Measurements from ENCODE around the gene CLIP4.
A peak's percentile ranks its signal among the peaks of the same experiment; 100 is the strongest.

Gene CLIP4

DNA sequence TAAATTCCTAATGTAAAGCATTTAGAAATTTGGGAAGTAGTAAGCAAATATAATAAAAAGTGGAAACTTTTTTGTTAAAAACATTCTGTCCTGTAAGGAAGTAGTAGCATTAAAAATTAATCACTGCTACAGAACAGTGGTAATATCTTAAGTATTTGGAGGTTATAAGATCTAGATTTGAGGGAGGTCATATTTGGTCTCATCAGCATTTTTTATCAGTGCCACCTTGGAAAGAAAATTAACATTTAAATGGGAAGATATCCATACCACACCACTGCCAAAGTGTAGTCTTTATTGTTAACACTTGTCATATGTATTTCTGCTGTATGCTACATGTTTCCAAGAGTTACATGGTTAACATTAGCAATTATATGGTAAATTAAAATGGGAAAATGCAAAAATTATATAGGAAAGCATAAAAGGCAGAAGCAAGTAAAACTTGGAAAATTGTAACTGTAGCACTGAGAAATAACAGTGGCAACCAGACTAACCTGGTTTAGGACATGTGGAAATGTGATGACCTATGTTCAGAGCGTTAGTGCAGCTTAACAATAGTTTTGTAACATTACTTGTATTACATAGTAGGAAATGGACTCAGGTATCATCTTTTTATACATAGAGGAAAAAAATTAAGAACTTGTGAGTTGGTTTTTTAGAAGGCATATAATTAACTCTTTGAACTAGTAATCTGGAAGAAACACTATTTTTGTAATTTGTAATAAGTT is 47.2 kb downstream of the CLIP4 start:
- peaks cover 4% of the 10 kb centered on the region for H3K27me3 Mint-ChIP-seq (ENCODE audit: low read depth, poor library complexity)

DNA sequence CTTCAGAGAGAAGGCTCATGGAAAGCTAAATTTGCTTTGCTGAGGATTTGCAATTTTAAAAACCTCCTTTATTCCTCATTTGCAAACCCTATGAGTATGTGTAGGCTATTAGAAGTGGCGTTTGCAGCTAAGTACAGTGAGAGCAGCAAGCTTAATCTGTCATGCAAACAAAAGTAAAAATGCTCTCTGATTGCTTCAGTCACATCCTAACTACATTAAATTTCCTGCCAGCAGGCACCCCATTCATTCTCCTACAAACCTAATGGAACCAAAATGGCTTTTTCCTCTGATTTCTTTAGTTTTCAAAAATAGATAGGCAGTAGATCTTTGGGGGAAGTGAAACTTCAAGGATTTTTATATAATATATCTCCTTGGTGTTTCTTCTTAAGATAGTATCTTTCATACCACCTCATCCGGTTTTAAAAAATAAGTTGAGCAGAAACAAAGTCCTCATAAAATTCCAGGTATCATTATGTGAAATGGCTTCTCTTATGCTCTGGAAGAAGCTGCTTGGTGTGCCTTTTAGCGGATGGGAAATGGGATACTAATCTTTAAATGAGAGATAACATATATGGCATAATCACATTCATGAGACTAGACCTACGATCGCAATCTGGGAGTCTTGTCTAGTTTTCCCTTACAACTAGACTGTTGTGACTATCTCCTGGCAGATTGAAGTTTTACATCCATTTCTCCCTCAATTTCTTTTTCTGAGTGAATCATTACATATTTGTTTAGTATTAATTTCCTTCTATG is 49.1 kb downstream of the CLIP4 start:
- peaks cover 4% of the 10 kb centered on the region for H3K27me3 Mint-ChIP-seq (ENCODE audit: low read depth, poor library complexity)
- no peak overlapping the region for H3K27ac Mint-ChIP-seq
- no peaks in the 10 kb centered on the region for H3K9me3 Mint-ChIP-seq
- DNase-seq = no peak
- no peak overlapping the region for H3K4me3 Mint-ChIP-seq
- H3K4me1 Mint-ChIP-seq = peaks cover 32% of the 10 kb centered on the region
- H3K36me3 Mint-ChIP-seq (ENCODE audit: low read depth) = peaks cover 8% of the 10 kb centered on the region
- TF ChIP-seq, protein P1, sequence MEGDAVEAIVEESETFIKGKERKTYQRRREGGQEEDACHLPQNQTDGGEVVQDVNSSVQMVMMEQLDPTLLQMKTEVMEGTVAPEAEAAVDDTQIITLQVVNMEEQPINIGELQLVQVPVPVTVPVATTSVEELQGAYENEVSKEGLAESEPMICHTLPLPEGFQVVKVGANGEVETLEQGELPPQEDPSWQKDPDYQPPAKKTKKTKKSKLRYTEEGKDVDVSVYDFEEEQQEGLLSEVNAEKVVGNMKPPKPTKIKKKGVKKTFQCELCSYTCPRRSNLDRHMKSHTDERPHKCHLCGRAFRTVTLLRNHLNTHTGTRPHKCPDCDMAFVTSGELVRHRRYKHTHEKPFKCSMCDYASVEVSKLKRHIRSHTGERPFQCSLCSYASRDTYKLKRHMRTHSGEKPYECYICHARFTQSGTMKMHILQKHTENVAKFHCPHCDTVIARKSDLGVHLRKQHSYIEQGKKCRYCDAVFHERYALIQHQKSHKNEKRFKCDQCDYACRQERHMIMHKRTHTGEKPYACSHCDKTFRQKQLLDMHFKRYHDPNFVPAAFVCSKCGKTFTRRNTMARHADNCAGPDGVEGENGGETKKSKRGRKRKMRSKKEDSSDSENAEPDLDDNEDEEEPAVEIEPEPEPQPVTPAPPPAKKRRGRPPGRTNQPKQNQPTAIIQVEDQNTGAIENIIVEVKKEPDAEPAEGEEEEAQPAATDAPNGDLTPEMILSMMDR (IDR thresholded peaks at IDR 0.05) = no peak

More for the DNA sequence above, 47.2 kb downstream of the CLIP4 start:
- H3K4me1 Mint-ChIP-seq = peaks cover 35% of the 10 kb centered on the region
- peaks cover 5% of the 10 kb centered on the region for H3K36me3 Mint-ChIP-seq (ENCODE audit: low read depth)
- H3K27ac Mint-ChIP-seq = no peak overlapping the region
- H3K4me3 Mint-ChIP-seq = no peak overlapping the region
- no peaks in the 10 kb centered on the region for H3K9me3 Mint-ChIP-seq
- no peak for DNase-seq
- TF ChIP-seq, protein P1 (IDR thresholded peaks at IDR 0.05) = no peak

DNA sequence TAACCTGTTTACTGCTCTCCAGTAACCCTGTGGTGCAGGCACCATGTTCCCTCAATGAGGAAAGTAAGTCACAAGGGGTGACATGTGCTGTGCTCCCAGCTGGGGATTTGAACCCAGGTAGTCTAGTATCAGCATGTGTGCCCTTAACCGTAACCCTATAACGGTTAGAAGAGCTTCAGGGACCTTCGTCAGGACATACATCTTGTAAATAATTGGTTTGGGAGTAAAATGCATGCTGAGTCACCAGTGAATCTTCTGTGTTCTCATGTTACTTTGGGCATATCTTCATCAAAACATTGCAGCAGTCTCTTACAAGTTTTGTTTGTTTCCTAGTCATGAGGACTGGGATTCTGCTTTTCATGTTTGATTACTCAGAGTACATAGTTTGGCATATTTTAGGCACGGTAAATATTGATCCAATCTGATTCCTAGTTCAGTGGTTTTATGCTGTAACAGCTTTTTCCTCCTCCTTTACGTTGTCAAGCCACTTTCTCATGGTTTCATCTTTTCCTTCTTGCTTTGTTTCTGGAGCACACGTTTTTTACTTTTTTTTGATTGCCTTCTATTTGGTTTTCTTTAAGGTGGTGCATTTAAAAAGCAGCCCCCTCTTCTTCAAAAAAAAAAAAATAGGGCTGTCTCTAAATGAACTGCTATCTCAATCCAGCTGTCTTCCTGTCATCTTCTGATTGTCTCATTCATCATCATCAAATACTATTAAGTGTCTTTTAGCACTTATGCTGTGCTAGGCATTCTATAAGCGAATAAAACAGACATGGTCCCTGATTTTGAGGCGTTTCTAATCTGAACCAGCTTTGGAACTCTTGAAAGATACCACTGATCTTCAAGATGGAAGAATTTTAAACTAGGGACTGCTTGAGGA is 50.4 kb downstream of the CLIP4 start:
- no peak overlapping the region for H3K4me3 Mint-ChIP-seq
- H3K27ac Mint-ChIP-seq = peak overlapping the region; percentile 64
- H3K9me3 Mint-ChIP-seq = no peaks in the 10 kb centered on the region
- H3K27me3 Mint-ChIP-seq (ENCODE audit: low read depth, poor library complexity) = no peaks in the 10 kb centered on the region
- TF ChIP-seq, protein P1 (IDR thresholded peaks at IDR 0.05) = no peak
- DNase-seq = no peak
- peaks cover 8% of the 10 kb centered on the region for H3K36me3 Mint-ChIP-seq (ENCODE audit: low read depth)
- H3K4me1 Mint-ChIP-seq = peaks cover 27% of the 10 kb centered on the region

DNA sequence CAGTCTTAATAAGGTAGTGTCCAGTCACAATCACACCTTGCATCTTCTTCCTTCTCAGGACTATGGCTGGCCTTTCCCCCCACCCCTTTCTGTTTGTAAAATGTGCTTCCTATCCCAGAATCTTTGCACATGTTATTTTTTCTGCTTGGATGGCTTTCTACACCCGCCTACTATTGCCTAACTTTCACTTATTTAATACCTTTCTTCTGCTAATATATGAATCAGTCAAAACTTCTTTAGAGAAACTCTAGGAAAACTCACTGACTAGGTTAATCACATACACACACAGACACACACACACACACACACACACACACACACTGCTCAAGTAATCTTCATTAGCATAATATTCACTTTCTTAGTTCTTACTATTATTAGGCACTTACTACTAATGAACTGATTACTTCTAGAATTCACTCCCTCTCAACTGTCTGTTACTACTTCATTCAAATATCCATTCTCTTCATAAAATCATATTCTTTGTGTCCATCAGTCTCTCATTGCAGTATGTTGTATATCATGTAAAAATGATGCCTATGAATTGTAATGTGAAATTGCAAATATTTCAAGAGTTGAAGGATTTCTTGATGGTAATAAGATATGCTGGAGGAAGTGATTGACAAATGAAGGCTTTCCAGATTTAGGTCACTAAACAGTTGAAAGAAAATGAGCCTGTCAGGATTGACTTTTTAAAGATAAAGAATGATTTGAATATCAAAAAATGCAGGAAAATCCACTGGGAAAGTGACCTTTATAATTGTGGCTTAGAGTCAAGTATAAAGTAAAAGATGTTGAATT is 51.2 kb downstream of the CLIP4 start:
- peaks cover 8% of the 10 kb centered on the region for H3K36me3 Mint-ChIP-seq (ENCODE audit: low read depth)
- H3K27me3 Mint-ChIP-seq (ENCODE audit: low read depth, poor library complexity) = no peaks in the 10 kb centered on the region
- TF ChIP-seq, protein P1 (IDR thresholded peaks at IDR 0.05) = no peak
- H3K4me3 Mint-ChIP-seq = no peak overlapping the region
- no peak overlapping the region for H3K27ac Mint-ChIP-seq
- peaks cover 27% of the 10 kb centered on the region for H3K4me1 Mint-ChIP-seq
- DNase-seq = no peak
- H3K9me3 Mint-ChIP-seq = no peaks in the 10 kb centered on the region

DNA sequence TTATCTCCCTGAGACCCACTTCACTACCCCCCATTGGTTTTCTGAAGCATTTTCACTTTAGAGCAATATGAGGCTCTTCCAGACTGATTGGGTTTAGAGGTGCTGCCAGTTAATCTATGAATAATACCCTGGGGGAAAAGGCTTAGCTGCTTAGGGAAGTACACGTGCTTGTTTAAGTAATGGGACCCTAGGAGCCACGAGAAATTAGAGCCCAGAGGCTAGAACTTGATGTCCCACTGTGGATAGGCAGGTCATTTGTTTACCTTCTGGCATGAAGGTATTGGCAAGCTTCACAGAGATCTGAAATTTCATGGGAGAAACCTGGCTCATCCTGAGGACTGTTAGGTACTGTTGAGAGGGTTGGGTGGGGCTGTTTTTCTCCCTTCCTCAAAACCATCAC is 59.7 kb downstream of the CLIP4 start:
- TF ChIP-seq, protein P1 (IDR thresholded peaks at IDR 0.05) = no peak
- H3K27me3 Mint-ChIP-seq (ENCODE audit: low read depth, poor library complexity) = peaks cover 9% of the 10 kb centered on the region
- no peak overlapping the region for H3K4me3 Mint-ChIP-seq
- H3K36me3 Mint-ChIP-seq (ENCODE audit: low read depth) = peaks cover 19% of the 10 kb centered on the region
- peaks cover 4% of the 10 kb centered on the region for H3K4me1 Mint-ChIP-seq
- H3K27ac Mint-ChIP-seq = no peak overlapping the region
- no peak for DNase-seq
- peaks cover 14% of the 10 kb centered on the region for H3K9me3 Mint-ChIP-seq

Data from nephron progenitor cell (in vitro differentiated cells).